ENCODE measurements around the gene SERPINE3.

Gene SERPINE3

GRCh38 chr13:51303882-51304281 is 35.6 kb upstream of the SERPINE3 start:
- DNase-seq (ENCODE audit: low spot score) = no peak
- CTCF ChIA-PET = interaction anchor here (1.1 kb wide), 1 partner anchor 17 kb away, joined by 5 read pairs; no protein-coding TSS in a partner anchor
- H3K27ac ChIP-seq = no peak overlapping the region
- TF ChIP-seq, protein P1, sequence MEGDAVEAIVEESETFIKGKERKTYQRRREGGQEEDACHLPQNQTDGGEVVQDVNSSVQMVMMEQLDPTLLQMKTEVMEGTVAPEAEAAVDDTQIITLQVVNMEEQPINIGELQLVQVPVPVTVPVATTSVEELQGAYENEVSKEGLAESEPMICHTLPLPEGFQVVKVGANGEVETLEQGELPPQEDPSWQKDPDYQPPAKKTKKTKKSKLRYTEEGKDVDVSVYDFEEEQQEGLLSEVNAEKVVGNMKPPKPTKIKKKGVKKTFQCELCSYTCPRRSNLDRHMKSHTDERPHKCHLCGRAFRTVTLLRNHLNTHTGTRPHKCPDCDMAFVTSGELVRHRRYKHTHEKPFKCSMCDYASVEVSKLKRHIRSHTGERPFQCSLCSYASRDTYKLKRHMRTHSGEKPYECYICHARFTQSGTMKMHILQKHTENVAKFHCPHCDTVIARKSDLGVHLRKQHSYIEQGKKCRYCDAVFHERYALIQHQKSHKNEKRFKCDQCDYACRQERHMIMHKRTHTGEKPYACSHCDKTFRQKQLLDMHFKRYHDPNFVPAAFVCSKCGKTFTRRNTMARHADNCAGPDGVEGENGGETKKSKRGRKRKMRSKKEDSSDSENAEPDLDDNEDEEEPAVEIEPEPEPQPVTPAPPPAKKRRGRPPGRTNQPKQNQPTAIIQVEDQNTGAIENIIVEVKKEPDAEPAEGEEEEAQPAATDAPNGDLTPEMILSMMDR (conservative IDR thresholded peaks at IDR 0.05; ENCODE audit: low read depth) = no peak
- POLR2A ChIA-PET (ENCODE audit: low non-redundant PET) = no interaction called here

GRCh38 chr13:51305271-51305967 is 34.1 kb upstream of the SERPINE3 start:
- H3K27ac ChIP-seq = no peak overlapping the region
- ChIA-PET CTCF (interaction anchor here (0.7 to 0.8 kb wide), 2 partner anchors 11 to 1895 kb away, joined by 3 to 4 read pairs; no protein-coding TSS in a partner anchor), POLR2A (ENCODE audit: low non-redundant PET) (no interaction called here)
- no peak for DNase-seq (ENCODE audit: low spot score)
- TF ChIP-seq, protein P1 (conservative IDR thresholded peaks at IDR 0.05; ENCODE audit: low read depth) = no peak

DNA sequence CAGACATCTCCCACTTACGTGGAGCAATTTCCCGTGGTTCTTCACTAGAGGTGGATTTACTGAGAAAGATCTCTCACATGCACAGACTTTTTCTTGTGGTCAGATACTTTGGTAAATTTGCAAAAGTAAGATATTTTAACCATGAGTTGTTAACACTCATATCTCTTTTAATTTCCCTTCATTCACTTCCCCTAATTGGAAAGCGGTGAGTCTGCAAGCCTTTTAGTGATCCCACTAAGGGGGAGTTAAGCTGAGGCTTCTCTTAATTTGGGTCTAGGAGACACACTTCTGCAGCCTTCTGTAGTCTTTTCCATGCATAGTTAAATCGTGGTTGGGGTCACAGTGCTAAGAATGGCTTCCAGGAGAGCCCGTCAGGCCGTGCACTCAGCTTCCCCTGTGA is 30.7 kb upstream of the SERPINE3 start:
- TF ChIP-seq, protein P1 (conservative IDR thresholded peaks at IDR 0.05; ENCODE audit: low read depth) = no peak
- DNase-seq (ENCODE audit: low spot score) = no peak
- POLR2A ChIA-PET (ENCODE audit: low non-redundant PET) = no interaction called here
- CTCF ChIA-PET = no interaction called here
- no peak overlapping the region for H3K27ac ChIP-seq

GRCh38 chr13:51311231-51311630 is 28.3 kb upstream of the SERPINE3 start:
- ChIA-PET POLR2A (ENCODE audit: low non-redundant PET) (no interaction called here), CTCF (no interaction called here)
- DNase-seq (ENCODE audit: low spot score) = no peak
- H3K27ac ChIP-seq = no peak overlapping the region
- TF ChIP-seq, protein P1 (conservative IDR thresholded peaks at IDR 0.05; ENCODE audit: low read depth) = no peak

DNA sequence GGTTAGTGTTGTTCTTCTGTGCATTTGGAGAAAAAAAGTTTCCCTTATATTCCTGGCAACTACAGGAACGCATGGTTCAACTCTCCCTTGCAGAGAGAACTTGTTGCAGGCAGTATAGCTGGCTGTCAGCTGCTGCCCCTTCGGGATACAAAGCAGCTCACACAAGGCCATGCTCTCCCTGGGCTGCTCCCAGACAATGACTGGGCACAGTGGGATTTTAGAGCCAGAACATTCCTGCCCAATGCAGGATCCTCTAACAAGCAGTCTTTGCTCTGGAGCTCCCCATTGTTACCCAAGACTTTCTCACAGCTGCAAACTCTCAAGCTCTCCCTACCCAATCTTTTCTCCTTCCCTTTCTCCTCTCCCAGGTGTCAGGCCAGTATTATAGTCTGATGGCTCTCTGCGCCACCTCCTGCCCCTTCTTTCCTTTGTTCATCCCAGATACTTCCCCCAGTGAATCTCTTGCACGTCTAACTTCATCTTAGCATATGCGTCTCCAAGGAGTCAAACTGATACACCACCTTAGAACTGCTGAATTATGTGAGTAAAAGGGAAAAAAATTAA is 27.5 kb upstream of the SERPINE3 start:
- no peak for DNase-seq (ENCODE audit: low spot score)
- TF ChIP-seq, protein P1 (conservative IDR thresholded peaks at IDR 0.05; ENCODE audit: low read depth) = no peak
- CTCF ChIA-PET = interaction anchor here (0.7 kb wide), 1 partner anchor 17 kb away, joined by 3 read pairs; no protein-coding TSS in a partner anchor
- POLR2A ChIA-PET (ENCODE audit: low non-redundant PET) = no interaction called here
- H3K27ac ChIP-seq = no peak overlapping the region

- ChIA-PET CTCF (interaction anchor here (1.4 kb wide), 1 partner anchor 27 kb away, joined by 3 read pairs; no protein-coding TSS in a partner anchor), POLR2A (ENCODE audit: low non-redundant PET) (no interaction called here)
- no peak overlapping the region for H3K27ac ChIP-seq
- TF ChIP-seq, protein P1 (conservative IDR thresholded peaks at IDR 0.05; ENCODE audit: low read depth) = no peak
- no peak for DNase-seq (ENCODE audit: low spot score)
Observed at GRCh38 chr13:51313619-51314018, 25.9 kb upstream of the SERPINE3 start.

Data from RWPE1 (cell line).